Endothelial cell of umbilical vein (primary cell): ENCODE data around the gene GSDMA. TPM values are rescaled to one million over a fixed set of nuclear protein-coding genes. Genes with fewer than 3 reads are reported as not detected.
"Not testable (repeated sequence)": the region's sequence is repeated elsewhere in the genome, so short reads cannot be mapped to it uniquely, and the experiment has no call there.

Experiments used
- BruUV-seq: library from RNA; stranded (reverse); fragments of 400-500 nt; replicated peaks from 2 replicates; lab custom pipeline; 2021; lab: Mats Ljungman, UMichigan
- CTCF ChIA-PET: fragments of 300-600, 350-600 bp; sonication (Branson Sonifier 250); formaldehyde crosslinking; loops from one replicate; lab custom pipeline; 2021; ENCODE audit warnings: antibody characterized with exemption, inconsistent platforms; lab: Charles Lee
- POLR2A ChIA-PET: fragments of 300-600, 350-600 bp; sonication (Branson Sonifier 250); formaldehyde crosslinking; loops from one replicate; lab custom pipeline; 2021; ENCODE audit warnings: antibody characterized with exemption, inconsistent platforms; lab: Charles Lee
- DNase-seq: peaks from one replicate; pipeline ENCODE4 v3.0.0-alpha.2; 2011; ENCODE audit warnings: low read depth, low spot score
- FAIRE-seq: peaks from 2 replicates; lab custom pipeline; 2011; peaks lifted over from hg19 to GRCh38; lab: Jason Lieb, UNC
- H2AFZ ChIP-seq: 2 replicates; pipeline ENCODE4 v1.6.0; 2012; ENCODE audit warnings: low read depth, low read length, control low read depth, inconsistent platforms
- H3K27ac ChIP-seq: 2 replicates; pipeline ENCODE4 v1.5.1; 2011; ENCODE audit warnings: low read depth, mild to moderate bottlenecking, control low read depth, low read length, moderate library complexity; ENCODE audit not compliant: insufficient read depth
- H3K27me3 ChIP-seq, 2 experiments: 2 replicates each; pipeline versions ENCODE4 v1.6.0 to v1.6.1; 2011; ENCODE audit warnings: low read length in 2 of 2, mixed read lengths in 1 of 2; ENCODE audit not compliant: control insufficient read depth in 2 of 2, insufficient read depth in 2 of 2
- H3K36me3 ChIP-seq, 2 experiments: 2 replicates in 1 of 2; 3 replicates in 1 of 2; pipeline ENCODE4 v1.5.1; 2011; ENCODE audit warnings: low read length in 2 of 2, mild to moderate bottlenecking in 1 of 2, moderate library complexity in 1 of 2; ENCODE audit not compliant: control insufficient read depth in 2 of 2, insufficient read depth in 2 of 2; ENCODE audit errors: extremely low read depth in 1 of 2
- H3K4me1 ChIP-seq: 3 replicates; pipeline ENCODE4 v1.5.1; 2011; ENCODE audit warnings: mild to moderate bottlenecking, low read length; ENCODE audit not compliant: control insufficient read depth, insufficient read depth; ENCODE audit errors: extremely low read depth
- H3K4me2 ChIP-seq: 2 replicates; pipeline ENCODE4 v1.6.1; 2011; ENCODE audit warnings: low read length, control low read depth, mixed read lengths; ENCODE audit not compliant: insufficient read depth
- H3K4me3 ChIP-seq, 3 experiments: fragments of 200-600 bp in 1 of 3; sonication (generic), shearing (Covaris generic) in 1 of 3; replicated peaks in 1 of 3; 2 replicates each; pipeline ENCODE4 v1.5.1; 2011 to 2016; ENCODE audit warnings: control low read depth in 3 of 3, low read length in 3 of 3, mild to moderate bottlenecking in 2 of 3, inconsistent platforms in 1 of 3, low read depth in 1 of 3, moderate library complexity in 1 of 3; ENCODE audit not compliant: insufficient read depth in 1 of 3
- H3K79me2 ChIP-seq: 2 replicates; pipeline ENCODE4 v1.6.0; 2012; ENCODE audit warnings: low read length, inconsistent platforms; ENCODE audit not compliant: control insufficient read depth, insufficient read depth
- H3K9ac ChIP-seq: replicated peaks from 2 replicates; pipeline ENCODE3; 2011; ENCODE audit warnings: low read length, control low read depth; ENCODE audit not compliant: insufficient read depth; ENCODE audit errors: extremely low read depth
- H3K9me1 ChIP-seq: replicated peaks from 3 replicates; pipeline ENCODE4 v1.6.0; 2011; ENCODE audit warnings: mild to moderate bottlenecking, low read length; ENCODE audit not compliant: control insufficient read depth, insufficient read depth; ENCODE audit errors: extremely low read depth
- H3K9me3 ChIP-seq: replicated peaks from 2 replicates; pipeline ENCODE4 v1.5.1; 2012; ENCODE audit warnings: low read length, inconsistent platforms; ENCODE audit not compliant: control insufficient read depth, insufficient read depth
- H4K20me1 ChIP-seq: replicated peaks from 2 replicates; pipeline ENCODE3; 2011; ENCODE audit warnings: mild to moderate bottlenecking, low read length; ENCODE audit not compliant: control insufficient read depth, insufficient read depth; ENCODE audit errors: extremely low read depth
- EZH2 ChIP-seq: IDR thresholded peaks from 2 replicates; pipeline ENCODE4 v1.6.1; 2012; ENCODE audit warnings: borderline replicate concordance, low read depth, mild to moderate bottlenecking, moderate library complexity, low read length, inconsistent platforms; ENCODE audit not compliant: severe bottlenecking
- FOS ChIP-seq: IDR thresholded peaks from 2 replicates; pipeline ENCODE4 v1.6.1; 2011; ENCODE audit warnings: mild to moderate bottlenecking, low read length, moderate library complexity, borderline replicate concordance; ENCODE audit not compliant: insufficient read depth
- GATA2 ChIP-seq: IDR thresholded peaks from 2 replicates; pipeline ENCODE4 v1.7.0; 2011; ENCODE audit warnings: low read depth, mild to moderate bottlenecking, moderate library complexity, mixed read lengths, low read length; ENCODE audit not compliant: insufficient read length, insufficient read depth
- JUN ChIP-seq: IDR thresholded peaks from 2 replicates; pipeline ENCODE4 v1.6.1; 2011; ENCODE audit warnings: borderline replicate concordance, low read depth; ENCODE audit not compliant: insufficient read length, insufficient read depth
- MYC ChIP-seq: IDR thresholded peaks from one replicate; pipeline ENCODE4 v1.6.1; 2011; ENCODE audit warnings: mild to moderate bottlenecking, low read depth, low read length
- POLR2A ChIP-seq: IDR thresholded peaks from 2 replicates; pipeline ENCODE4 v1.6.1; 2012; ENCODE audit warnings: low read depth, mild to moderate bottlenecking, control low read depth, low read length
- POLR2AphosphoS5 ChIP-seq: IDR thresholded peaks from 2 replicates; pipeline ENCODE4 v1.6.1; 2012; ENCODE audit warnings: low read depth, mild to moderate bottlenecking, control low read depth, low read length, moderate library complexity; ENCODE audit not compliant: insufficient read depth
- dilution Hi-C: fragments of 300-500 bp; cut with MboI; formaldehyde crosslinking; loops from one replicate; pipeline ENCODE4 v1.15.0; 2019; ENCODE audit warnings: low sequenced_read_pairs; ENCODE audit not compliant: extremely low pct_ligation_motif_present
- intact Hi-C: fragments of 100-400 bp; cut with micrococcal nuclease; formaldehyde crosslinking; loops from one replicate; pipeline ENCODE4 v1.10.0; 2022
- polyA plus RNA-seq, 4 experiments: library from polyadenylated mRNA; depleted of rRNA in 3 of 4; stranded (reverse) in 3 of 4; unstranded in 1 of 4; fragments of >200 nt; gene quantifications; 2 replicates each; pipeline versions ENCODE4 v1.2.1 to v1.2.3, GENCODE V29; 2011 to 2012; ENCODE audit warnings: missing spikeins in 1 of 4
- total RNA-seq: library from RNA; stranded (reverse); gene quantifications from 2 replicates; pipeline ENCODE4 v1.2.3, GENCODE V29; 2021
- TF ChIP-seq, protein P1 (sequence below): IDR thresholded peaks from 2 replicates; pipeline ENCODE4 v1.6.1; 2011; ENCODE audit not compliant: insufficient read depth, insufficient read length
- TF ChIP-seq, protein P2 (sequence below), 2 donors: IDR thresholded peaks; 1 replicate in 1 of 2; 2 replicates in 1 of 2; pipeline ENCODE4 v1.5.1; 2011; ENCODE audit warnings: low read length in 2 of 2, mild to moderate bottlenecking in 2 of 2, moderate library complexity in 2 of 2, control low read depth in 1 of 2, inconsistent platforms in 1 of 2, low read depth in 1 of 2; ENCODE audit not compliant: insufficient read depth in 1 of 2; ENCODE audit errors: extremely low read depth in 1 of 2

The GSDMA gene
- total and polyA plus RNA-seq, 2 donors (not counting 3 experiments of a cell fraction or from before 2014, with no cell fraction given) = not detected

DNA sequence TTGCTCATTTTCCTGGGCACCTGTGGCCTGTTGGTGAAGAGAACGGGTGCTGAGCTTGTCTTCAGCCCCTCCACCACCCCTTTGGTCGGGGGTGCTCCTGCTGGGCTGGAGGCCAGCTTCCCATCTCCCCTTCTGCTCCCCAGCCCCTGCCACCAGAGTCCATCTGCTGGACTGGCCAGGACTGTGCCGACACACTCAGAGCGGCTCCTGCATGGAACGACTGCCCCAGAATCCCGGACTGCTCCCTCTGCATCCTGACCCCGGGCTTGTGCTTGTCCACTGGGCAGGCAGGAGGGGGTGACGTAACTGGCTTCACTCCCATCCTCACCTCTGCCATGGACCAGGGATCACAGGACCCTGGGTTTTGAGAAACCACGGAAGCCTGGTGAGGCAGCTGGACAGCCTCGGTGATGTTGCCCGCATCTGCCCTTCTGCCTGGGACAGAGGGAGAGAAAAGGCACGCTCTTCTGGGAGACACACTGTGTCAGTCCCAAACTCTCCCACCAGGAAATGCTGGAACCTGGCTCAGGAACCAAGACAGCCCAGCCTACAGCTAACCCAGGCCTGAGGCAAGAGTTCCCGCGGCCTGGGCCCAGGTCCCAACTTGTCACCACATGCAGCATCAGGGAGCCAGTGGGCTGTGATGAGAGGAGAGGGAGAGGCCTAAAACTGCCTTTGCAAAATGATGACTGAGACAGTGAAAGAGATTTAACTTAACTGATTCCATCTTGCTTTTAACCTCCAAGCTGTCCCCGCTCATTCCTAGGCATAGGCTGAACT is 16.1 kb upstream of the GSDMA start:
- no peaks in the 10 kb centered on the region for H3K4me1 ChIP-seq
- ChIA-PET POLR2A (no interaction called here), CTCF (interaction anchor here (2.9 kb wide), 1 partner anchor 12 kb away, joined by 9 read pairs; no protein-coding TSS in a partner anchor)
- H3K9me3 ChIP-seq = no peaks in the 10 kb centered on the region
- H3K27ac ChIP-seq = no peak overlapping the region
- H3K4me2 ChIP-seq = no peak overlapping the region
- H3K4me3 ChIP-seq = no peak overlapping the region
- dilution Hi-C loops = no loop called here
- no peak overlapping the region for H2AFZ ChIP-seq
- H3K9ac ChIP-seq = no peak overlapping the region
- FAIRE-seq (no peak), DNase-seq (no peak)
- intact Hi-C loops = no loop called here
- peaks cover 0 to 3% of the 10 kb centered on the region in 2 experiments for H3K27me3 ChIP-seq
- H3K79me2 ChIP-seq = no peaks in the 10 kb centered on the region
- no peaks in the 10 kb centered on the region for H3K9me1 ChIP-seq
- no peaks in the 10 kb centered on the region for H4K20me1 ChIP-seq
- TF ChIP-seq, protein P1, sequence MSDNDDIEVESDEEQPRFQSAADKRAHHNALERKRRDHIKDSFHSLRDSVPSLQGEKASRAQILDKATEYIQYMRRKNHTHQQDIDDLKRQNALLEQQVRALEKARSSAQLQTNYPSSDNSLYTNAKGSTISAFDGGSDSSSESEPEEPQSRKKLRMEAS = no peak
- TF ChIP-seq MYC (no peak), POLR2A (no peak), POLR2AphosphoS5 (no peak), JUN (no peak), EZH2 (no peak), FOS (no peak), GATA2 (no peak)
- TF ChIP-seq, protein P2, sequence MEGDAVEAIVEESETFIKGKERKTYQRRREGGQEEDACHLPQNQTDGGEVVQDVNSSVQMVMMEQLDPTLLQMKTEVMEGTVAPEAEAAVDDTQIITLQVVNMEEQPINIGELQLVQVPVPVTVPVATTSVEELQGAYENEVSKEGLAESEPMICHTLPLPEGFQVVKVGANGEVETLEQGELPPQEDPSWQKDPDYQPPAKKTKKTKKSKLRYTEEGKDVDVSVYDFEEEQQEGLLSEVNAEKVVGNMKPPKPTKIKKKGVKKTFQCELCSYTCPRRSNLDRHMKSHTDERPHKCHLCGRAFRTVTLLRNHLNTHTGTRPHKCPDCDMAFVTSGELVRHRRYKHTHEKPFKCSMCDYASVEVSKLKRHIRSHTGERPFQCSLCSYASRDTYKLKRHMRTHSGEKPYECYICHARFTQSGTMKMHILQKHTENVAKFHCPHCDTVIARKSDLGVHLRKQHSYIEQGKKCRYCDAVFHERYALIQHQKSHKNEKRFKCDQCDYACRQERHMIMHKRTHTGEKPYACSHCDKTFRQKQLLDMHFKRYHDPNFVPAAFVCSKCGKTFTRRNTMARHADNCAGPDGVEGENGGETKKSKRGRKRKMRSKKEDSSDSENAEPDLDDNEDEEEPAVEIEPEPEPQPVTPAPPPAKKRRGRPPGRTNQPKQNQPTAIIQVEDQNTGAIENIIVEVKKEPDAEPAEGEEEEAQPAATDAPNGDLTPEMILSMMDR (IDR thresholded peaks at IDR 0.05; ENCODE audit: extremely low read depth in 1 of 2, insufficient read depth in 1 of 2, low read depth in 1 of 2, low read length in 2 of 2) = no peak
- H3K36me3 ChIP-seq = no peaks in the 10 kb centered on the region
- BruUV-seq = no TSS peak

DNA sequence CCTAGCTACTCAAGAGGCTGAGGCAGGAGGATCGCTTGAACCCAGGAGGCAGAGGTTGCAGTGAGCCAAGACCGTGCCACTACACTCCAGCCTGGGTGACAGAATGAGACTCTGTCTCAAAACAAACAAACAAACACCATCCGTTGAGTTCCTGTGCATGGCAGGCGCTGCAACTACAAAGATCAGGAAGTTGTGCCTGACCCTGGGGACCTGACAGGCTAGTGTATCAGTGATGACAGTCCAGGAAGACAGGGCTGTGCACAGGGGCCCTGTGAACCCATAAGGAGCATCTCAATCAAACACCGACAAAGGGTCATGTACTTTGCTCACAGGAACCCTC is 14.3 kb upstream of the GSDMA start:
- H3K79me2 ChIP-seq, H3K4me1 ChIP-seq, intact Hi-C loops, H3K36me3 ChIP-seq, H2AFZ ChIP-seq, H3K9ac ChIP-seq, H3K27ac ChIP-seq, H3K4me2 ChIP-seq, DNase-seq, BruUV-seq, dilution Hi-C loops, H3K27me3 ChIP-seq, FAIRE-seq, H4K20me1 ChIP-seq, H3K9me1 ChIP-seq, H3K9me3 ChIP-seq, H3K4me3 ChIP-seq, POLR2A ChIA-PET: not testable (repeated sequence)
- CTCF ChIA-PET = interaction anchor here (0.6 to 2.9 kb wide), 3 partner anchors 9 to 49 kb away, joined by 3 to 9 read pairs (median 3); no protein-coding TSS in a partner anchor
